Activated CD4-positive, alpha-beta T cell treated with anti-CD3 and anti-CD28 coated beads for 1 hour (primary cell): ENCODE measurements around the gene SMAD2.

Experiments
- DNase-seq: peaks from one replicate; pipeline ENCODE4 v3.0.0-alpha.2; 2020

Gene SMAD2

GRCh38 chr18:47893939-47894699 is 36.3 kb downstream of the SMAD2 start:
- no peak for DNase-seq

GRCh38 chr18:47893047-47893446 is 37.4 kb downstream of the SMAD2 start:
- no peak for DNase-seq

GRCh38 chr18:47888156-47888555 is 42.3 kb downstream of the SMAD2 start:
- no peak for DNase-seq

- no peak for DNase-seq
These were observed 43.2 kb downstream of the SMAD2 start for GRCh38 chr18:47887227-47887626.

- DNase-seq, result no peak
These were observed 46.6 kb downstream of the SMAD2 start for GRCh38 chr18:47883771-47884413.

GRCh38 chr18:47882641-47883040 is 47.8 kb downstream of the SMAD2 start:
- DNase-seq, result no peak

GRCh38 chr18:47881752-47882455 is 48.6 kb downstream of the SMAD2 start:
- DNase-seq, result no peak

GRCh38 chr18:47881042-47881441 is 49.4 kb downstream of the SMAD2 start:
- no peak for DNase-seq

- DNase-seq, result no peak
These were observed 52.6 kb downstream of the SMAD2 start for GRCh38 chr18:47877892-47878291.

GRCh38 chr18:47876813-47877212 is 53.6 kb downstream of the SMAD2 start:
- no peak for DNase-seq

GRCh38 chr18:47873625-47874024 is 56.8 kb downstream of the SMAD2 start:
- DNase-seq, result no peak

- DNase-seq, result no peak
These were observed 58.0 kb downstream of the SMAD2 start for GRCh38 chr18:47872426-47872825.

GRCh38 chr18:47871288-47871687 is 59.2 kb downstream of the SMAD2 start:
- no peak for DNase-seq

- DNase-seq, result no peak
These were observed 59.9 kb downstream of the SMAD2 start for GRCh38 chr18:47870605-47871004.

- no peak for DNase-seq
These were observed 61.7 kb downstream of the SMAD2 start for GRCh38 chr18:47868744-47869143.

GRCh38 chr18:47865183-47865582 is 65.3 kb downstream of the SMAD2 start:
- no peak for DNase-seq

GRCh38 chr18:47863041-47863440 is 67.4 kb downstream of the SMAD2 start:
- DNase-seq, result no peak

- DNase-seq, result no peak
These were observed 71.9 kb downstream of the SMAD2 start for GRCh38 chr18:47858607-47859006.

- DNase-seq, result no peak
These were observed 82.8 kb downstream of the SMAD2 start for GRCh38 chr18:47847635-47848034.

GRCh38 chr18:47846431-47846830 is 84.0 kb downstream of the SMAD2 start:
- DNase-seq, result no peak

- no peak for DNase-seq
These were observed 85.5 kb downstream of the SMAD2 start for GRCh38 chr18:47844828-47845498.

GRCh38 chr18:47842836-47843235 is 87.6 kb downstream of the SMAD2 start:
- DNase-seq, result no peak

- no peak for DNase-seq
These were observed 92.1 kb downstream of the SMAD2 start for GRCh38 chr18:47838396-47838795.
